HEK293T (cell line): ENCODE results near the gene NUMB.

ENCODE experiments used
- BHLHE40 ChIP-seq: fragments of 450-650 bp; IDR thresholded peaks from 2 replicates; pipeline ENCODE4 v1.6.1; 2016; ENCODE audit warnings: mild to moderate bottlenecking, moderate library complexity, borderline replicate concordance
- CTBP1 ChIP-seq: fragments of 450-650 bp; IDR thresholded peaks from 2 replicates; pipeline ENCODE4 v1.6.1; 2016; ENCODE audit warnings: borderline replicate concordance
- ELF4 ChIP-seq: fragments of 450-650 bp; IDR thresholded peaks from 2 replicates; pipeline ENCODE4 v1.6.1; 2017; ENCODE audit warnings: antibody characterized with exemption
- FOXM1 ChIP-seq: fragments of 450-650 bp; IDR thresholded peaks from 2 replicates; pipeline ENCODE4 v1.6.1; 2017; ENCODE audit warnings: mild to moderate bottlenecking, borderline replicate concordance
- HDGF ChIP-seq: fragments of 450-650 bp; IDR thresholded peaks from 2 replicates; pipeline ENCODE4 v1.6.1; 2017; ENCODE audit warnings: antibody characterized with exemption, borderline replicate concordance
- L3MBTL2 ChIP-seq: fragments of 450-650 bp; conservative IDR thresholded peaks from 2 replicates; pipeline ENCODE4 v1.6.1; 2016; ENCODE audit warnings: mild to moderate bottlenecking
- LEF1 ChIP-seq: fragments of 450-650 bp; IDR thresholded peaks from 2 replicates; pipeline ENCODE4 v1.6.1; 2017; ENCODE audit warnings: mild to moderate bottlenecking, borderline replicate concordance
- SP1 ChIP-seq: fragments of 450-650 bp; IDR thresholded peaks from 2 replicates; pipeline ENCODE4 v1.6.1; 2017
- SUZ12 ChIP-seq: fragments of 450-650 bp; IDR thresholded peaks from 2 replicates; pipeline ENCODE4 v1.6.1; 2016; ENCODE audit warnings: mild to moderate bottlenecking
- TARDBP ChIP-seq: fragments of 450-650 bp; IDR thresholded peaks from 2 replicates; pipeline ENCODE4 v1.6.1; 2016
- TF ChIP-seq, protein P1 (sequence below): fragments of 450-650 bp; IDR thresholded peaks from 2 replicates; pipeline ENCODE4 v1.6.1; 2016

DNA sequence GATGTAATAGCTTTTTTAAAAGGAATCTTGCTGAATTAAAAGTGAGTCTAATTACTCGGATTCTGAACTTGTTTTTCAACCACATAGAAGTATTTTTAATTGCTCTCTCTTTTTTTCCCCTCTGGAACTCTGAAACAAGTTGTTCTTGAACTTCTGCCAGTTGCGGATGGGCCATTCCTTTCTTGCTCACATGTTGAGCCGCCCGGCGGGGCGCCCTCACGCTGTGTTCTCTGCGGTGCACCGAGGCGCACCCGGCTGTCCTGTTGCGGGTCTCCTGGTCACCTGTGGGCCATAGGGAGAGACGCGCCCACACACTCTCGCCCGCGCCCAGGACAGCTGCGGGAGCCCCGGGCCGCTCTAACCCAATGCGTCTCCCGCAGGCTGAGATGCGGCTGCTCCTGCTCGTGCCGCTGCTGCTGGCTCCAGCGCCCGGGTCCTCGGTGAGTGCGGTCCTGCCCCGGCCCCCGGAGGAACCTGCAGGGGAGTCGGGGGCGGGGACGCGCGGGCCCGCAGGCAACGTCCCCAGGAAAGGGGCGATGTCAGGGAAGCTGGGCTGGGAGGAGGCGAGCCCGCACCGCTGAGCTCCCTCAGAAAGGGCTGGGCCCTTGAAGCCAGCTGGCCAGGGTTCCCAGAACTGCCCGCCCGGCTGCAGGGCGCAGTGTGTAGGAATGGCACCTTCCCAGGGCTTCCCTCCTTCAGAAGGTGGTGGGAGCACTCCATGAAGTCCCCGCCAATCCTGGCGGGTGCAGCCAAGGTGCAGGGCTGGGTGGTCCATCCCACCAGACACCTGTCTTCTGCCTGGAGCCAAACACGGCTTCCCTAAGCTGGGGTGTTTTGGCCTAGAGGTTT lies 218.7 kb downstream of the NUMB start:
- TF ChIP-seq SP1 (no peak), CTBP1 (no peak), SUZ12 (no peak), LEF1 (no peak), BHLHE40 (no peak), HDGF (no peak), FOXM1 (no peak), TARDBP (no peak), L3MBTL2 (no peak), ELF4 (no peak)
- TF ChIP-seq, protein P1, sequence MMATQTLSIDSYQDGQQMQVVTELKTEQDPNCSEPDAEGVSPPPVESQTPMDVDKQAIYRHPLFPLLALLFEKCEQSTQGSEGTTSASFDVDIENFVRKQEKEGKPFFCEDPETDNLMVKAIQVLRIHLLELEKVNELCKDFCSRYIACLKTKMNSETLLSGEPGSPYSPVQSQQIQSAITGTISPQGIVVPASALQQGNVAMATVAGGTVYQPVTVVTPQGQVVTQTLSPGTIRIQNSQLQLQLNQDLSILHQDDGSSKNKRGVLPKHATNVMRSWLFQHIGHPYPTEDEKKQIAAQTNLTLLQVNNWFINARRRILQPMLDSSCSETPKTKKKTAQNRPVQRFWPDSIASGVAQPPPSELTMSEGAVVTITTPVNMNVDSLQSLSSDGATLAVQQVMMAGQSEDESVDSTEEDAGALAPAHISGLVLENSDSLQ = no peak
